Measurements from ENCODE around the gene MAP3K3.

DNA sequence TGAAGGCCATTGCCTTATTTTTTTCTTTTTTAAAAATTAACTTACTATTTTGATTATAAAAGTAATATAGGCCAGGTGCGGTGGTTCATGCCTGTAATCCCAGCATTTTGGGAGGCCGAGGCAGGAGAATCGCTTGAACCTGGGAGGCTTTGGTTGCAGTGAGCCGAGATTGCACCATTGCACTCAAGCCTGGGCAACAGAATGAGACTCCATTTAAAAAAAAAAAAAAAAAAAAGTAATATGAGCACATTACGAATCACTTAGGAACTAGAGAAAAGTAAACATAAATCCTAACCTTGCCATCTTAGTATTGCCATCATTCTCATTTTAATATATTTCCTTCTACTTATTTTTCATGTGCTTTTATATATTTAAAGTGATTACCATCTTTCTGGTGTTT is 34.4 kb upstream of the MAP3K3 start:
- TF ChIP-seq, protein P1, sequence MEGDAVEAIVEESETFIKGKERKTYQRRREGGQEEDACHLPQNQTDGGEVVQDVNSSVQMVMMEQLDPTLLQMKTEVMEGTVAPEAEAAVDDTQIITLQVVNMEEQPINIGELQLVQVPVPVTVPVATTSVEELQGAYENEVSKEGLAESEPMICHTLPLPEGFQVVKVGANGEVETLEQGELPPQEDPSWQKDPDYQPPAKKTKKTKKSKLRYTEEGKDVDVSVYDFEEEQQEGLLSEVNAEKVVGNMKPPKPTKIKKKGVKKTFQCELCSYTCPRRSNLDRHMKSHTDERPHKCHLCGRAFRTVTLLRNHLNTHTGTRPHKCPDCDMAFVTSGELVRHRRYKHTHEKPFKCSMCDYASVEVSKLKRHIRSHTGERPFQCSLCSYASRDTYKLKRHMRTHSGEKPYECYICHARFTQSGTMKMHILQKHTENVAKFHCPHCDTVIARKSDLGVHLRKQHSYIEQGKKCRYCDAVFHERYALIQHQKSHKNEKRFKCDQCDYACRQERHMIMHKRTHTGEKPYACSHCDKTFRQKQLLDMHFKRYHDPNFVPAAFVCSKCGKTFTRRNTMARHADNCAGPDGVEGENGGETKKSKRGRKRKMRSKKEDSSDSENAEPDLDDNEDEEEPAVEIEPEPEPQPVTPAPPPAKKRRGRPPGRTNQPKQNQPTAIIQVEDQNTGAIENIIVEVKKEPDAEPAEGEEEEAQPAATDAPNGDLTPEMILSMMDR (IDR thresholded peaks at IDR 0.05; ENCODE audit: low read depth, low read length, poor library complexity, severe bottlenecking), result no peak
- TF ChIP-seq EZH2phosphoT487 (IDR thresholded peaks at IDR 0.05; ENCODE audit: borderline replicate concordance, low read length), result no peak

Measured in DOHH2 (cell line).